ENCODE data around the gene RPL26.
"Not testable (repeated sequence)": the region's sequence is repeated elsewhere in the genome, so short reads cannot be mapped to it uniquely, and the experiment has no call there.

The RPL26 gene

DNA sequence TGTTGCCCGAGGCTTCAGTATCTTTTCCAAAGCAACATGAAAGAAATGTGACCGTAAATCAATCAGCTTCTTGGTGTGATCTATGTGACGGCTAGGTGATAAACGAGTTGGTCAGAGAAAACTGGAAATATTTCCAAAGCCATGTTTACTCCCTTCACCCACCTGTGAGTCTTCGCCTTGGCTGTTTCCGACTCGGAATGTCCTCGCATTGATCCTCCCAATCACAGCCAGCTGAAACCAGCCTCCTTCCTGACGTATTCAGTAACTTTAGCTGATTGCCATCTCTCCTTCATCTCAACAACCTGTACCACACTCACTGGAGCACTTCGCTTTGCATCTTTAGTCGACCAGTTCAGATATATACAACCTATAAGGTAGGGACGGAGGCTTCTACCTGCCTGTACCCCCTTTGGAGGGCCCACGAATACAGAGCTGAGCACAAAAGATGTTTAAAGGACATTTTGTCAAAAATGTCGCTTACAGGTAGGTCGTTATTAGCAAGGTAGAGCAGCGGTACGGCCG, 7.2 kb downstream of the RPL26 start:
- no peak for TF ChIP-seq CTCF (IDR thresholded peaks at IDR 0.05; ENCODE audit: extremely low read depth, missing control alignments)
- peak; percentile 50 for DNase-seq (ENCODE audit: low spot score)

GRCh38 chr17:8373856-8374255, 9.1 kb downstream of the RPL26 start:
- not testable (repeated sequence) for DNase-seq (ENCODE audit: low spot score)

GRCh38 chr17:8372422-8372821, 10.6 kb downstream of the RPL26 start:
- TF ChIP-seq CTCF (IDR thresholded peaks at IDR 0.05; ENCODE audit: extremely low read depth, missing control alignments): no peak

GRCh38 chr17:8371786-8372185, 11.2 kb downstream of the RPL26 start:
- no peak for DNase-seq (ENCODE audit: low spot score)
- no peak for TF ChIP-seq CTCF (IDR thresholded peaks at IDR 0.05; ENCODE audit: extremely low read depth, missing control alignments)

More at GRCh38 chr17:8372422-8372821, 10.6 kb downstream of the RPL26 start:
- DNase-seq (ENCODE audit: low spot score): no peak

GRCh38 chr17:8369944-8370343, 13.0 kb downstream of the RPL26 start:
- no peak for TF ChIP-seq CTCF (IDR thresholded peaks at IDR 0.05; ENCODE audit: extremely low read depth, missing control alignments)
- no peak for DNase-seq (ENCODE audit: low spot score)

- DNase-seq (ENCODE audit: low spot score): no peak
- TF ChIP-seq CTCF (IDR thresholded peaks at IDR 0.05; ENCODE audit: extremely low read depth, missing control alignments): no peak
Observed at GRCh38 chr17:8368193-8368592, 14.8 kb downstream of the RPL26 start.

DNA sequence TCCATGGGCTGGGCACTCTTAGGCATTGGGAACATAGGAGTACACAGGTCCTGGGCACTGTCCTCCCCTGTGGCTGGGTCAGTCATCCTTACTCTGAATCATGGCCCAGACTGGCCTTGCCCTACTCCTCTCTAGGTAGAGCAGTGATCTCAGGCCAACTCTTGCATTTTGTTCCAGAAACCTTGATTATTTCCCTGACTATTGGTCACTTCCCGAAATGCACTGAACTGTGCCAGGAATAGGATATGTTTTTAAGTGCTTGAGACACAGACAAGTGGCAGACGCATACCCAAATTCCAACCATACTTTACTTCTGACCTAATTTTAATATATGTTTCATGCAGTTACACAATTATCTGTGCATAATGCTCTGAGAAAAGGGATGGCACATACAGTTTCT, 16.8 kb downstream of the RPL26 start:
- TF ChIP-seq CTCF (IDR thresholded peaks at IDR 0.05; ENCODE audit: extremely low read depth, missing control alignments): no peak
- peak; percentile 5 for DNase-seq (ENCODE audit: low spot score)

- DNase-seq (ENCODE audit: low spot score): peak; percentile 1
- TF ChIP-seq CTCF (IDR thresholded peaks at IDR 0.05; ENCODE audit: extremely low read depth, missing control alignments): no peak
Observed at GRCh38 chr17:8365143-8365542, 17.9 kb downstream of the RPL26 start.
